Uterus (tissue), 2 donors: ENCODE data around the gene ZNF823.

Source experiments
- POLR2A ChIP-seq, 2 donors: fragments of 450-650 bp; IDR thresholded peaks; one replicate each; pipeline ENCODE4 v1.6.1; 2016; ENCODE audit warnings: antibody characterized with exemption in 2 of 2, mild to moderate bottlenecking in 1 of 2, moderate library complexity in 1 of 2
- TF ChIP-seq, protein P1 (sequence below), 4 experiments: fragments of 200-600 bp in 2 of 4; fragments of 450-650 bp in 2 of 4; sonication (generic) in 2 of 4; IDR thresholded peaks; one replicate each; pipeline ENCODE4 v1.5.1; 2016 to 2019; ENCODE audit warnings: antibody characterized with exemption in 4 of 4, mild to moderate bottlenecking in 2 of 4, moderate library complexity in 1 of 4

DNA sequence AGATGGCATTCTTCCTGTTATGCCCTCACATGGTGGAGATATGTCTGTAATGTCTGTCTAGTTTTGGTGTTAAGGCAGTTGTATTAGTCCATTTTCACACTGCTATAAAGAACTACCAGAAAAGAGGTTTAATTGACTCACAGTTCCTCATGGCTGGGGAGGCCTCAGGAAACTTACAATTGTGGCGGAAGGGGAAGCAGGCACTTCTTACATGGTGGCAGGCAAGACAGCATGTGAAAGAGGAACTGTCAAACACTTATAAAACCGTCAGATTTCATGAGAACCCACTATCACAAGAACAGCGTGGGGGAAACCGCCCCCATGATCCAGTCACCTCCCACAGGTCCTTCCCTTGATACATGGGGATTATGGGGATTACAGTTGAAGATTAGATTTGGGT lies 31.2 kb upstream of the ZNF823 start:
- TF ChIP-seq, protein P1, sequence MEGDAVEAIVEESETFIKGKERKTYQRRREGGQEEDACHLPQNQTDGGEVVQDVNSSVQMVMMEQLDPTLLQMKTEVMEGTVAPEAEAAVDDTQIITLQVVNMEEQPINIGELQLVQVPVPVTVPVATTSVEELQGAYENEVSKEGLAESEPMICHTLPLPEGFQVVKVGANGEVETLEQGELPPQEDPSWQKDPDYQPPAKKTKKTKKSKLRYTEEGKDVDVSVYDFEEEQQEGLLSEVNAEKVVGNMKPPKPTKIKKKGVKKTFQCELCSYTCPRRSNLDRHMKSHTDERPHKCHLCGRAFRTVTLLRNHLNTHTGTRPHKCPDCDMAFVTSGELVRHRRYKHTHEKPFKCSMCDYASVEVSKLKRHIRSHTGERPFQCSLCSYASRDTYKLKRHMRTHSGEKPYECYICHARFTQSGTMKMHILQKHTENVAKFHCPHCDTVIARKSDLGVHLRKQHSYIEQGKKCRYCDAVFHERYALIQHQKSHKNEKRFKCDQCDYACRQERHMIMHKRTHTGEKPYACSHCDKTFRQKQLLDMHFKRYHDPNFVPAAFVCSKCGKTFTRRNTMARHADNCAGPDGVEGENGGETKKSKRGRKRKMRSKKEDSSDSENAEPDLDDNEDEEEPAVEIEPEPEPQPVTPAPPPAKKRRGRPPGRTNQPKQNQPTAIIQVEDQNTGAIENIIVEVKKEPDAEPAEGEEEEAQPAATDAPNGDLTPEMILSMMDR (IDR thresholded peaks at IDR 0.05): no peak
- no peak for TF ChIP-seq POLR2A (IDR thresholded peaks at IDR 0.05)
